GM23248 (cell line): ENCODE data around the gene ZSCAN5B. TPM values are rescaled to one million over a fixed set of nuclear protein-coding genes. Genes with fewer than 3 reads are reported as not detected.
"Not testable (repeated sequence)": the region's sequence is repeated elsewhere in the genome, so short reads cannot be mapped to it uniquely, and the experiment has no call there.

ENCODE experiments used
- DNase-seq: peaks from one replicate; pipeline ENCODE4 v3.0.0-alpha.2; 2015
- H2AFZ ChIP-seq: fragments of 200-600 bp; sonication (generic); 2 replicates; pipeline ENCODE4 v1.6.1; 2016; ENCODE audit warnings: antibody characterized with exemption
- H3F3A ChIP-seq: fragments of 200-600 bp; sonication (generic); 2 replicates; pipeline ENCODE4 v1.6.1; 2016; ENCODE audit warnings: mild to moderate bottlenecking, antibody characterized with exemption, mixed run types; ENCODE audit not compliant: insufficient read depth
- H3K27ac ChIP-seq: fragments of 200-600 bp; sonication (generic); 2 replicates; pipeline ENCODE4 v1.5.1; 2016; ENCODE audit warnings: mild to moderate bottlenecking
- H3K27me3 ChIP-seq: fragments of 200-600 bp; sonication (generic); replicated peaks from 2 replicates; pipeline ENCODE4 v1.6.1; 2016; ENCODE audit warnings: mild to moderate bottlenecking; ENCODE audit not compliant: insufficient read depth
- H3K36me3 ChIP-seq: fragments of 200-600 bp; sonication (generic); 2 replicates; pipeline ENCODE4 v1.6.1; 2016; ENCODE audit warnings: low read depth, mild to moderate bottlenecking
- H3K4me1 ChIP-seq: fragments of 200-600 bp; sonication (generic); 2 replicates; pipeline ENCODE4 v1.6.1; 2016; ENCODE audit warnings: mild to moderate bottlenecking; ENCODE audit not compliant: insufficient read depth
- H3K4me2 ChIP-seq: fragments of 200-600 bp; sonication (generic); one replicate; pipeline ENCODE4 v1.6.1; 2016; ENCODE audit warnings: mild to moderate bottlenecking; ENCODE audit not compliant: unreplicated experiment
- H3K4me3 ChIP-seq: fragments of 200-600 bp; sonication (generic); 2 replicates; pipeline ENCODE4 v1.5.1; 2016; ENCODE audit warnings: mild to moderate bottlenecking
- H3K79me2 ChIP-seq: fragments of 200-600 bp; sonication (generic); 2 replicates; pipeline ENCODE4 v1.6.1; 2016; ENCODE audit warnings: mild to moderate bottlenecking; ENCODE audit not compliant: insufficient read depth
- H3K9ac ChIP-seq: fragments of 200-600 bp; sonication (generic); 2 replicates; pipeline ENCODE4 v1.6.1; 2016; ENCODE audit warnings: mild to moderate bottlenecking
- H3K9me2 ChIP-seq: fragments of 200-600 bp; sonication (generic); 2 replicates; pipeline ENCODE4 v1.6.1; 2016; ENCODE audit warnings: mixed run types, mild to moderate bottlenecking, moderate library complexity; ENCODE audit not compliant: insufficient read depth
- H3K9me3 ChIP-seq: fragments of 200-600 bp; sonication (generic); one replicate; pipeline ENCODE4 v1.6.1; 2017; ENCODE audit warnings: low read depth
- H4K20me1 ChIP-seq: fragments of 200-600 bp; sonication (generic); 2 replicates; pipeline ENCODE4 v1.6.0; 2016; ENCODE audit not compliant: insufficient read depth
- EZH2 ChIP-seq: fragments of 200-600 bp; sonication (generic); IDR thresholded peaks from 2 replicates; pipeline ENCODE4 v1.6.1; 2018; ENCODE audit warnings: antibody characterized with exemption, mild to moderate bottlenecking; ENCODE audit not compliant: insufficient read depth, poor library complexity, severe bottlenecking
- EZH2phosphoT487 ChIP-seq: fragments of 200-600 bp; sonication (generic); IDR thresholded peaks from 2 replicates; pipeline ENCODE4 v1.6.1; 2018; ENCODE audit warnings: antibody characterized with exemption, moderate library complexity, mild to moderate bottlenecking, low read depth; ENCODE audit not compliant: insufficient read depth
- WGBS, 2 experiments: methylation state at CpG; one replicate each; pipeline ENCODE4 v1.1.6; 2015 to 2017; ENCODE audit warnings: low lambda C conversion rate in 2 of 2, low coverage in 1 of 2; ENCODE audit errors: missing lambda C conversion rate in 2 of 2; 5-methylcytosine and 5-hydroxymethylcytosine counted together
- in situ Hi-C: fragments of 300-500 bp; cut with MboI; formaldehyde crosslinking; loops from 2 replicates; pipeline ENCODE4 v1.15.0; 2020
- polyA plus RNA-seq: library from polyadenylated mRNA; unstranded; fragments of >200 nt; fragmentation: Nextera tagmentation; extraction: Ambion mirVana; gene quantifications from 2 replicates; pipeline ENCODE4 v1.2.1, GENCODE V29; 2016
- total RNA-seq: library from RNA; depleted of rRNA; stranded (reverse); fragments of >200 nt; shearing (Covaris generic); gene quantifications from 2 replicates; pipeline ENCODE4 v1.2.3, GENCODE V29; 2014

Gene ZSCAN5B
- total and polyA plus RNA-seq, 2 experiments from 2014 or later = not detected

DNA sequence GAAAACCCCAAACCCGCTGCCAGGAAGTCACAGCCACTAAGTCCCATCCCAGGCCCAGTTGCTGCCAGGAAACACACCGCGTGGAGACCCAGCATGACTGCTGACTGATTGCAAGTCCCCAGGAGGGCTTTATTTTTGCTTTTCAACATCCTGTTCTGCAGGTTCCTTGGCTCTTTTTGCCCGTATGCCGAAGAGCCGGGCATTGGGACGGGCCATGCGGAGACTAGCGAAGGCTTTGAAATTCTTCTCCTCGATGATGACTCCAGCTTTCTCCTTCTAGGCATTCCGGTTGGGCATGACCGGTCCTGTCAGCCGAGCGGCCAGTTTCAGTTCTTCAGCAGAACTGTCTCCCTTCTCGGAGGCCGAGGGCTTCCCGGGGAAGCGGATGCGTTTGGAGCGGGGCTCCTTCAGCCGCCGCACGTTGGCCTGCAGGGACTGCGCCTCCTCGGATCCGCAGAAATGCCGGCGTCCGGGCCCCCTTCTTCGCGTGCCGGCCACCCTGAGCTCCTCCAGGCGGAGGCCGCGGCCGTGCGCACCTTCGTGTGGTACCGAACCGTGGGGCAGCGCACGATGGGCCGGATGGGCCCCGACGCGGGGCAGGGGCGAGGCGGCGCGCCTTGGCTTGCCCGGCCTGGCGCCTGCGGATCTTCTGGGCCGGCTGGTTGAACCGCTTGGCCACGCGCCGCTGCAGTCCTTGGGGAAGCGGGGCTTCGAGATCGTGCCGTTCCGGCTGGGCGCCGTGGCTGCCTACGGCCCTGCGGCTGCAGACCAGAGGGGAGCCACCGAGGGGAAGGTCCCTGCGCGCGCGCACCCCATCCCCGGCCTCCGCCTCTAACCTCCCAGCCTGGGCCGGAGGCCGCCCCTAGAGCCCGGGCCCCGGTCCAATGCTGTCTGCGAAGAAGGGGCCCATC is 19.7 kb upstream of the ZSCAN5B start:
- H3K36me3 ChIP-seq = no peaks in the 10 kb centered on the region
- in situ Hi-C loops = no loop called here
- no peaks in the 10 kb centered on the region for H3K4me1 ChIP-seq
- H3K4me2 ChIP-seq = peak overlapping the region; percentile 77
- H3K4me3 ChIP-seq = peak overlapping the region; percentile 69
- H3F3A ChIP-seq = no peaks in the 10 kb centered on the region
- H3K27ac ChIP-seq = no peak overlapping the region
- no peaks in the 10 kb centered on the region for H3K9me3 ChIP-seq
- 10 to 11% methylated on average over 58 to 73 of the region's 79 CpGs for WGBS, 2 experiments
- H4K20me1 ChIP-seq = no peaks in the 10 kb centered on the region
- TF ChIP-seq EZH2phosphoT487 (no peak), EZH2 (no peak)
- H3K79me2 ChIP-seq = no peaks in the 10 kb centered on the region
- H3K27me3 ChIP-seq = no peaks in the 10 kb centered on the region
- peak; percentile 61 for DNase-seq
- H3K9me2 ChIP-seq = no peaks in the 10 kb centered on the region
- peak overlapping the region; percentile 51 for H3K9ac ChIP-seq
- peak overlapping the region; percentile 92 for H2AFZ ChIP-seq

DNA sequence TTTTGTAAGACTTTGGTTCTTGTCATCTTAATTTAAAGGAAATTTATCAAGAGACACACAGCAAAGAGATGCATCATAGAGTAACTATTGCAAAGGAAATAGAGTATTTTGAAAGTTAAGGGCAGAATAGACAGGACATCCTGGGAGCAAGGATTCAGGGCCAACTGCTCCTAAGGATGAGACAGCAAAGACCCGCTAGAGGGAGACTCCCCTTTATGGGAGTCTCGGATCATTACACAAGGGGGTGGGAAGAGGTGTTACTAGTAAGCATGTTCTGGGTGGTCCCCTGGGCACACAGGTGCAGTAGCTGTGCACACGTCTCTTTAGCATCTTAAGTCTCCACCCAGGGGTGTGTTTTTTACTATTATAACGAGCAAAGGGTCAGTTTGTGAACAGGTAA is 14.1 kb upstream of the ZSCAN5B start:
- Histone ChIP-seq H3K27ac (no peak overlapping the region), H3K4me3 (no peak overlapping the region), H3F3A (no peaks in the 10 kb centered on the region), H3K36me3 (no peaks in the 10 kb centered on the region), H2AFZ (no peak overlapping the region), H3K9me2 (no peaks in the 10 kb centered on the region), H3K9ac (no peak overlapping the region), H4K20me1 (no peaks in the 10 kb centered on the region), H3K79me2 (no peaks in the 10 kb centered on the region), H3K27me3 (no peaks in the 10 kb centered on the region), H3K9me3 (no peaks in the 10 kb centered on the region), H3K4me2 (no peak overlapping the region), H3K4me1 (no peaks in the 10 kb centered on the region)
- in situ Hi-C loops = no loop called here
- 34 to 36% methylated on average over 4 of the region's 4 CpGs for WGBS, 2 experiments
- DNase-seq = no peak
- TF ChIP-seq EZH2phosphoT487 (no peak), EZH2 (no peak)

- H3K27ac ChIP-seq, DNase-seq, H3K36me3 ChIP-seq, H3F3A ChIP-seq, H2AFZ ChIP-seq, in situ Hi-C loops, H3K9ac ChIP-seq, H3K27me3 ChIP-seq, H3K4me2 ChIP-seq, H3K79me2 ChIP-seq, H3K4me3 ChIP-seq, H4K20me1 ChIP-seq, H3K4me1 ChIP-seq, H3K9me3 ChIP-seq, H3K9me2 ChIP-seq: not testable (repeated sequence)
- WGBS, 2 experiments = 59 to 63% methylated on average over 8 to 9 of the region's 9 CpGs
Observed at GRCh38 chr19:56210036-56210435, 12.5 kb upstream of the ZSCAN5B start.

DNA sequence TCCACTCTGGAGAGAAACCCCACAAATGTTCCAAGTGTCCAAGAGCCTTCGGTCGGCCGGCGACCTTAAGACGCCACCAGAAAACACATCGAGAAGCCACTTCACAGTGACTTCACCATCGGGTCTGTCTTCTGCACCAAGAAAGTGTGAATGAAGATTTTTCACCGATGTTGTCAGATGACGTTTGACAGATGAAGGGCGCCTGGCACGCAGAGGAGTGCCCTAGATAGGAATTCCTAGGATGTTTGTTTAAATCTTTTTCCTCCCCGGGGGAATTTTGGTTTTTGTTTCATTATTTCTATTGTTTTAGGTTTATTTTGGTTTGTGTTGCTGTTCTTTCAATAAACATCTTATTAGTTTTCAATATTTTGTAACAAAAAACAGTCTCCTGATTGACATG is 11.5 kb upstream of the ZSCAN5B start:
- Histone ChIP-seq H3K9me2 (no peaks in the 10 kb centered on the region), H3K9me3 (no peaks in the 10 kb centered on the region), H3K36me3 (no peaks in the 10 kb centered on the region), H3K4me2 (no peak overlapping the region), H2AFZ (no peak overlapping the region), H3K4me3 (no peak overlapping the region), H3K27ac (no peak overlapping the region), H3K79me2 (no peaks in the 10 kb centered on the region), H3K27me3 (no peaks in the 10 kb centered on the region), H3K4me1 (no peaks in the 10 kb centered on the region), H3K9ac (no peak overlapping the region), H3F3A (no peaks in the 10 kb centered on the region), H4K20me1 (no peaks in the 10 kb centered on the region)
- in situ Hi-C loops = no loop called here
- 60 to 66% methylated on average over 12 of the region's 12 CpGs for WGBS, 2 experiments
- no peak for TF ChIP-seq EZH2phosphoT487
- no peak for TF ChIP-seq EZH2
- DNase-seq = no peak

DNA sequence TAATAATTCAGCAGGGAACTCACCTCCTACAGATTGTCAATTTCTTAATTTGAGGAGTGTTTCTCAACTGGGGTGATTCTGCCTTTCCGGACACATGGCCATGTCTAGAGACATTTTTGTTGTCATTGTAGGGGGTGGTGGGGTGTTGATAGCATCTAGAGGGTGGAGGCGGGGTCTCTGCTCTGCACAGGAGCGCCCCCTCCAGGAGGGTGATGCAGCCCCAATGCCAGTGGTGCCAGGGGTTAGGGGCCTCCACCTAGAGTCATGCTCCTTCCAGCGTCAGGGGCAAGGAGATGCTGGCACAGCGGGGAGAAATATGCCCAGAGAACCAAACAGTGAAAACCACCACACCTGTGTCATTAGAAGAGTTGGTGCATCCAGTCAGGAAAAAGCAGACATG is 10.0 kb upstream of the ZSCAN5B start:
- H3K27ac ChIP-seq, H4K20me1 ChIP-seq, H3K79me2 ChIP-seq, H3K9me3 ChIP-seq, H3K4me3 ChIP-seq, H3K9ac ChIP-seq, in situ Hi-C loops, H3K27me3 ChIP-seq, H3K4me2 ChIP-seq, H3F3A ChIP-seq, H2AFZ ChIP-seq, DNase-seq, H3K9me2 ChIP-seq, H3K36me3 ChIP-seq, H3K4me1 ChIP-seq: not testable (repeated sequence)
- 30 to 49% methylated on average over 4 to 5 of the region's 5 CpGs for WGBS, 2 experiments
